GM23338 (cell line): Measurements from ENCODE around the gene HNRNPR. TPM values are rescaled to one million over a fixed set of nuclear protein-coding genes. Genes with fewer than 3 reads are reported as not detected.
A peak's percentile ranks its signal among the peaks of the same experiment; 100 is the strongest.

Experiments used
- ATAC-seq: fragments of 200-7000 bp; cut with Tn5 transposase; 3 replicates; pipeline ENCODE4 v1.9.1; 2020
- DNase-seq: peaks from one replicate; pipeline ENCODE4 v3.0.0-alpha.2; 2015; ENCODE audit warnings: low spot score
- H2AFZ ChIP-seq: fragments of 200-600 bp; sonication (generic); 2 replicates; pipeline ENCODE4 v1.8.0; 2016; ENCODE audit warnings: antibody characterized with exemption, mild to moderate bottlenecking, moderate library complexity
- H3F3A ChIP-seq: fragments of 200-600 bp; sonication (generic); replicated peaks from 2 replicates; pipeline ENCODE4 v1.8.0; 2017; ENCODE audit warnings: antibody characterized with exemption, mixed run types, low read depth
- H3K27ac ChIP-seq: fragments of 200-600 bp; sonication (generic); 2 replicates; pipeline ENCODE4 v1.6.1; 2016; ENCODE audit warnings: low read depth
- H3K27me3 ChIP-seq: fragments of 200-600 bp; sonication (generic); 2 replicates; pipeline ENCODE4 v1.8.0; 2016; ENCODE audit warnings: mild to moderate bottlenecking, mixed run types, moderate library complexity; ENCODE audit not compliant: insufficient read depth
- H3K36me3 ChIP-seq: fragments of 200-600 bp; sonication (generic); 2 replicates; pipeline ENCODE4 v1.8.0; 2016; ENCODE audit warnings: mild to moderate bottlenecking; ENCODE audit not compliant: insufficient read depth
- H3K4me1 ChIP-seq: fragments of 200-600 bp; sonication (generic); 2 replicates; pipeline ENCODE4 v1.8.0; 2016; ENCODE audit warnings: mild to moderate bottlenecking, moderate library complexity; ENCODE audit not compliant: insufficient read depth
- H3K4me2 ChIP-seq: fragments of 200-600 bp; sonication (generic); 2 replicates; pipeline ENCODE4 v1.7.1; 2017; ENCODE audit warnings: mixed run types
- H3K4me3 ChIP-seq: fragments of 200-600 bp; sonication (generic); 2 replicates; pipeline ENCODE4 v1.6.1; 2016; ENCODE audit warnings: mixed run types
- H3K79me2 ChIP-seq: fragments of 200-600 bp; sonication (generic); replicated peaks from 2 replicates; pipeline ENCODE4 v1.8.0; 2017; ENCODE audit warnings: mild to moderate bottlenecking; ENCODE audit not compliant: insufficient read depth
- H3K9me2 ChIP-seq: fragments of 200-600 bp; sonication (generic); 2 replicates; pipeline ENCODE4 v1.8.0; 2017; ENCODE audit not compliant: insufficient read depth
- H4K20me1 ChIP-seq: fragments of 200-600 bp; sonication (generic); replicated peaks from 2 replicates; pipeline ENCODE4 v1.8.0; 2017; ENCODE audit warnings: mild to moderate bottlenecking; ENCODE audit not compliant: insufficient read depth
- H3K27ac Mint-ChIP-seq: 2 replicates; pipeline ENCODE4 v1.8.0; 2020; ENCODE audit warnings: inconsistent platforms, mild to moderate bottlenecking, moderate library complexity, mixed read lengths
- H3K27me3 Mint-ChIP-seq: 3 replicates; pipeline ENCODE4 v1.8.0; 2022; ENCODE audit warnings: low read depth, mild to moderate bottlenecking, moderate library complexity, mixed read lengths, inconsistent platforms; ENCODE audit not compliant: insufficient read depth, poor library complexity
- H3K36me3 Mint-ChIP-seq: 3 replicates; pipeline ENCODE4 v1.8.0; 2021; ENCODE audit warnings: low read depth, mild to moderate bottlenecking, inconsistent platforms, moderate library complexity, mixed read lengths
- H3K4me1 Mint-ChIP-seq: 3 replicates; pipeline ENCODE4 v1.8.0; 2020; ENCODE audit warnings: mild to moderate bottlenecking, inconsistent platforms, mixed read lengths
- H3K4me3 Mint-ChIP-seq: 3 replicates; pipeline ENCODE4 v1.8.0; 2021; ENCODE audit warnings: moderate library complexity, mild to moderate bottlenecking, inconsistent platforms, mixed read lengths
- H3K9me3 Mint-ChIP-seq: 3 replicates; pipeline ENCODE4 v1.8.0; 2020; ENCODE audit warnings: moderate library complexity, mild to moderate bottlenecking, inconsistent platforms, mixed read lengths
- EZH2phosphoT487 ChIP-seq: fragments of 200-600 bp; sonication (generic); IDR thresholded peaks from one replicate; pipeline ENCODE4 v1.8.1; 2018; ENCODE audit warnings: antibody characterized with exemption; ENCODE audit not compliant: unreplicated experiment
- JUNB ChIP-seq: IDR thresholded peaks from one replicate; pipeline ENCODE4 v1.6.1; 2016; ENCODE audit warnings: antibody characterized with exemption; ENCODE audit not compliant: unreplicated experiment
- NANOG ChIP-seq: IDR thresholded peaks from 2 replicates; pipeline ENCODE4 v1.6.1; 2016; ENCODE audit warnings: antibody characterized with exemption, borderline replicate concordance
- POLR2AphosphoS5 ChIP-seq: IDR thresholded peaks from 2 replicates; pipeline ENCODE4 v1.6.1; 2016; ENCODE audit warnings: antibody characterized with exemption, low read depth
- STAT1 ChIP-seq: IDR thresholded peaks from one replicate; pipeline ENCODE4 v1.6.1; 2016; ENCODE audit warnings: antibody characterized with exemption; ENCODE audit not compliant: unreplicated experiment
- ZNF114 ChIP-seq: fragments of 250-450 bp; sonication (Bioruptor Pico); IDR thresholded peaks from 2 replicates; pipeline ENCODE4 v1.5.0; 2020; ENCODE audit warnings: mild to moderate bottlenecking, moderate library complexity
- polyA plus RNA-seq: library from polyadenylated mRNA; unstranded; fragments of >200 nt; fragmentation: Nextera tagmentation; extraction: Ambion mirVana; gene quantifications from 2 replicates; pipeline ENCODE4 v1.2.1, GENCODE V29; 2016
- total RNA-seq: library from RNA; depleted of rRNA; stranded (reverse); fragments of >200 nt; shearing (Covaris generic); gene quantifications from 2 replicates; pipeline ENCODE4 v1.2.3, GENCODE V29; 2014
- TF ChIP-seq, protein P1 (sequence below): fragments of 250-450 bp; sonication (Bioruptor Pico); IDR thresholded peaks from 2 replicates; pipeline ENCODE4 v1.5.0; 2020; ENCODE audit warnings: mild to moderate bottlenecking, moderate library complexity
- TF ChIP-seq, protein P2 (sequence below), 2 experiments: fragments of 200-600 bp in 1 of 2; sonication (generic) in 1 of 2; conservative IDR thresholded peaks; 2 replicates each; pipeline versions ENCODE4 v1.5.1 to v1.6.1; 2016 to 2017; ENCODE audit warnings: antibody characterized with exemption in 2 of 2, low read depth in 2 of 2, mild to moderate bottlenecking in 2 of 2, moderate library complexity in 1 of 2

The HNRNPR gene
- total and polyA plus RNA-seq, 2 experiments from 2014 or later = 147 to 200 TPM

DNA sequence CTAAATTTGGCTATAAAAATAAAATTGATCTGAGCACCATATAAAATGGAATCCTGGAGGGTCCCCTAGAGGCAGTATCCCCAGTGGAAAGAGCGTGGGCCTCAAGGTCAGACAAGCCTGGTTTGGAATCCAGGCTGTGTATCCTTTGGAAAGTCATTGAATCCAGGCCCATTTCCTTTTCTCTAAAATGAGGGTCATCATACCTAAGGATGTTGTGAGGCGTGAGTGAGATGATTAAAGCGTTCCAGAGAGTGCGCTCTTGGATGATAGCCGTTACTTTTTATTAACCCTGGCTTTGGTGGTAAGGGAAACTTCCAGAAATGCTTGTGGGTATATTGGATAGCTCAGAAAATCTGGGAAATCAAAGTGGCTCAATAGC lies 26.2 kb upstream of the HNRNPR start (continued):
- TF ChIP-seq, protein P1, sequence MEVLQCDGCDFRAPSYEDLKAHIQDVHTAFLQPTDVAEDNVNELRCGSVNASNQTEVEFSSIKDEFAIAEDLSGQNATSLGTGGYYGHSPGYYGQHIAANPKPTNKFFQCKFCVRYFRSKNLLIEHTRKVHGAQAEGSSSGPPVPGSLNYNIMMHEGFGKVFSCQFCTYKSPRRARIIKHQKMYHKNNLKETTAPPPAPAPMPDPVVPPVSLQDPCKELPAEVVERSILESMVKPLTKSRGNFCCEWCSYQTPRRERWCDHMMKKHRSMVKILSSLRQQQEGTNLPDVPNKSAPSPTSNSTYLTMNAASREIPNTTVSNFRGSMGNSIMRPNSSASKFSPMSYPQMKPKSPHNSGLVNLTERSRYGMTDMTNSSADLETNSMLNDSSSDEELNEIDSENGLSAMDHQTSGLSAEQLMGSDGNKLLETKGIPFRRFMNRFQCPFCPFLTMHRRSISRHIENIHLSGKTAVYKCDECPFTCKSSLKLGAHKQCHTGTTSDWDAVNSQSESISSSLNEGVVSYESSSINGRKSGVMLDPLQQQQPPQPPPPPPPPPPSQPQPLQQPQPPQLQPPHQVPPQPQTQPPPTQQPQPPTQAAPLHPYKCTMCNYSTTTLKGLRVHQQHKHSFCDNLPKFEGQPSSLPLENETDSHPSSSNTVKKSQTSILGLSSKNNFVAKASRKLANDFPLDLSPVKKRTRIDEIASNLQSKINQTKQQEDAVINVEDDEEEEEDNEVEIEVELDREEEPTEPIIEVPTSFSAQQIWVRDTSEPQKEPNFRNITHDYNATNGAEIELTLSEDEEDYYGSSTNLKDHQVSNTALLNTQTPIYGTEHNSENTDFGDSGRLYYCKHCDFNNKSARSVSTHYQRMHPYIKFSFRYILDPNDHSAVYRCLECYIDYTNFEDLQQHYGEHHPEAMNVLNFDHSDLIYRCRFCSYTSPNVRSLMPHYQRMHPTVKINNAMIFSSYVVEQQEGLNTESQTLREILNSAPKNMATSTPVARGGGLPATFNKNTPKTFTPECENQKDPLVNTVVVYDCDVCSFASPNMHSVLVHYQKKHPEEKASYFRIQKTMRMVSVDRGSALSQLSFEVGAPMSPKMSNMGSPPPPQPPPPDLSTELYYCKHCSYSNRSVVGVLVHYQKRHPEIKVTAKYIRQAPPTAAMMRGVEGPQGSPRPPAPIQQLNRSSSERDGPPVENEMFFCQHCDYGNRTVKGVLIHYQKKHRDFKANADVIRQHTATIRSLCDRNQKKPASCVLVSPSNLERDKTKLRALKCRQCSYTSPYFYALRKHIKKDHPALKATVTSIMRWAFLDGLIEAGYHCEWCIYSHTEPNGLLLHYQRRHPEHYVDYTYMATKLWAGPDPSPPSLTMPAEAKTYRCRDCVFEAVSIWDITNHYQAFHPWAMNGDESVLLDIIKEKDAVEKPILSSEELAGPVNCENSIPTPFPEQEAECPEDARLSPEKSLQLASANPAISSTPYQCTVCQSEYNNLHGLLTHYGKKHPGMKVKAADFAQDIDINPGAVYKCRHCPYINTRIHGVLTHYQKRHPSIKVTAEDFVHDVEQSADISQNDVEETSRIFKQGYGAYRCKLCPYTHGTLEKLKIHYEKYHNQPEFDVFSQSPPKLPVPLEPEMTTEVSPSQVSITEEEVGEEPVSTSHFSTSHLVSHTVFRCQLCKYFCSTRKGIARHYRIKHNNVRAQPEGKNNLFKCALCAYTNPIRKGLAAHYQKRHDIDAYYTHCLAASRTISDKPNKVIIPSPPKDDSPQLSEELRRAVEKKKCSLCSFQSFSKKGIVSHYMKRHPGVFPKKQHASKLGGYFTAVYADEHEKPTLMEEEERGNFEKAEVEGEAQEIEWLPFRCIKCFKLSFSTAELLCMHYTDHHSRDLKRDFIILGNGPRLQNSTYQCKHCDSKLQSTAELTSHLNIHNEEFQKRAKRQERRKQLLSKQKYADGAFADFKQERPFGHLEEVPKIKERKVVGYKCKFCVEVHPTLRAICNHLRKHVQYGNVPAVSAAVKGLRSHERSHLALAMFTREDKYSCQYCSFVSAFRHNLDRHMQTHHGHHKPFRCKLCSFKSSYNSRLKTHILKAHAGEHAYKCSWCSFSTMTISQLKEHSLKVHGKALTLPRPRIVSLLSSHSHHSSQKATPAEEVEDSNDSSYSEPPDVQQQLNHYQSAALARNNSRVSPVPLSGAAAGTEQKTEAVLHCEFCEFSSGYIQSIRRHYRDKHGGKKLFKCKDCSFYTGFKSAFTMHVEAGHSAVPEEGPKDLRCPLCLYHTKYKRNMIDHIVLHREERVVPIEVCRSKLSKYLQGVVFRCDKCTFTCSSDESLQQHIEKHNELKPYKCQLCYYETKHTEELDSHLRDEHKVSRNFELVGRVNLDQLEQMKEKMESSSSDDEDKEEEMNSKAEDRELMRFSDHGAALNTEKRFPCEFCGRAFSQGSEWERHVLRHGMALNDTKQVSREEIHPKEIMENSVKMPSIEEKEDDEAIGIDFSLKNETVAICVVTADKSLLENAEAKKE = no peak
- TF ChIP-seq, protein P2, sequence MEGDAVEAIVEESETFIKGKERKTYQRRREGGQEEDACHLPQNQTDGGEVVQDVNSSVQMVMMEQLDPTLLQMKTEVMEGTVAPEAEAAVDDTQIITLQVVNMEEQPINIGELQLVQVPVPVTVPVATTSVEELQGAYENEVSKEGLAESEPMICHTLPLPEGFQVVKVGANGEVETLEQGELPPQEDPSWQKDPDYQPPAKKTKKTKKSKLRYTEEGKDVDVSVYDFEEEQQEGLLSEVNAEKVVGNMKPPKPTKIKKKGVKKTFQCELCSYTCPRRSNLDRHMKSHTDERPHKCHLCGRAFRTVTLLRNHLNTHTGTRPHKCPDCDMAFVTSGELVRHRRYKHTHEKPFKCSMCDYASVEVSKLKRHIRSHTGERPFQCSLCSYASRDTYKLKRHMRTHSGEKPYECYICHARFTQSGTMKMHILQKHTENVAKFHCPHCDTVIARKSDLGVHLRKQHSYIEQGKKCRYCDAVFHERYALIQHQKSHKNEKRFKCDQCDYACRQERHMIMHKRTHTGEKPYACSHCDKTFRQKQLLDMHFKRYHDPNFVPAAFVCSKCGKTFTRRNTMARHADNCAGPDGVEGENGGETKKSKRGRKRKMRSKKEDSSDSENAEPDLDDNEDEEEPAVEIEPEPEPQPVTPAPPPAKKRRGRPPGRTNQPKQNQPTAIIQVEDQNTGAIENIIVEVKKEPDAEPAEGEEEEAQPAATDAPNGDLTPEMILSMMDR (conservative IDR thresholded peaks at IDR 0.05; ENCODE audit: low read depth in 2 of 2) = no peak
- TF ChIP-seq JUNB (no peak), NANOG (no peak), EZH2phosphoT487 (no peak)

DNA sequence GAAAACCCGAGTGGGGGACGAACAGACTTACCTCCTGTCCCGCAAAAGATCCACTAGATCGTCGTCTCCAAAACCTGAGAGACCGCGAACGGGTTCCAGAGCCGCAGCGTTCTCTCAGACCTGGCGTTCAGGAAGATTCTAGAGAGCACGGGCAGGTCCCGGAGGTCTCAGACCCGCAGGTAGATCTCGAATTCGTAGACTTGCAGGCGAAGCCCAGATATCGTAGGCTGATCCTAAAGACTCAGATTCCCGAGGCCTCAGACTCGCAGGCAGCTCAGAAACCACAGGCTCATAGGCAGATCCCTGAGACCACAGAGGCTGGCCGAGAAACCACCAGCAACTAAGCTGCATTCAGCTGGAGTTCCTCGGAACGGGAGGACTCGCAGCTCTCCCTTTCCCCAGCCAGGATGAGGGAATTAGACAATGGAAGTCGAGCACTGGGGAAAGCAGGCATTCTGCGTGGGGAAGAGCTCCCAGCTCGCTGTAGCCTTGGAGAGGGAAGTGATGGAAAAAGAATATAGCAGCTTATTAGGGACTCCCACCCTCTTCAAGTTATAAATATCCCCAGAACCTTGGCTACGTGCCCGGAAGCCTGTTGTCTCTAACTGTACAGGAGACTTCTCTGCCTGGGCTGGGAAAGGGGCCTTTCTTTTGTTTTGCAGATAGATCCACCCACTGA lies 25.4 kb upstream of the HNRNPR start, which contains the start of gene ZNF436:
Gene ZNF436 (minus strand): TSS at position 502 of the 679 bp plus-strand sequence. CDS start 1,831 bp downstream, outside the sequence.
- ATAC-seq (no peak), DNase-seq (peak; percentile 34)
- no peaks in the 10 kb centered on the region for H3K36me3 ChIP-seq
- Mint-ChIP-seq H3K4me3 (peak within 1 kb of the TSS; percentile 89), H3K27ac (peak within 1 kb of the TSS; percentile 95), H3K27me3 (peaks cover 96% of the 10 kb centered on the region), H3K36me3 (peaks cover 7% of the 10 kb centered on the region; the same call in 2 of the 3 replicates), H3K9me3 (peaks cover 13% of the 10 kb centered on the region), H3K4me1 (peaks cover 37% of the 10 kb centered on the region)
- H3K79me2 ChIP-seq = no peaks in the 10 kb centered on the region
- H3K27ac ChIP-seq = no peak within 1 kb of the TSS
- H3K4me2 ChIP-seq = peak within 1 kb of the TSS; percentile 98
- H3K27me3 ChIP-seq = peaks cover 90% of the 10 kb centered on the region
- H3K4me3 ChIP-seq = peak within 1 kb of the TSS; percentile 93
- peaks cover 20% of the 10 kb centered on the region; the same call in 1 of the 2 replicates for H3F3A ChIP-seq
- H4K20me1 ChIP-seq = peaks cover 39% of the 10 kb centered on the region
- H2AFZ ChIP-seq = peak within 1 kb of the TSS; percentile 99
- peaks cover 30% of the 10 kb centered on the region for H3K4me1 ChIP-seq
- H3K9me2 ChIP-seq = no peaks in the 10 kb centered on the region
- TF ChIP-seq STAT1 = no peak
- TF ChIP-seq POLR2AphosphoS5 = no peak
- no peak for TF ChIP-seq NANOG
- TF ChIP-seq, protein P2 (conservative IDR thresholded peaks at IDR 0.05; ENCODE audit: low read depth in 2 of 2) = no peak
- no peak for TF ChIP-seq EZH2phosphoT487
- no peak for TF ChIP-seq ZNF114 (CRISPR knock-in tag)
